NT2/D1 (cell line): ENCODE data around the gene SMTNL2.

Experiments
- SUZ12 ChIP-seq: IDR thresholded peaks from 2 replicates; pipeline ENCODE4 v1.6.1; 2011; ENCODE audit not compliant: insufficient read length, insufficient read depth; ENCODE audit errors: extremely low read depth
- YY1 ChIP-seq: IDR thresholded peaks from 2 replicates; pipeline ENCODE4 v1.6.1; 2011; ENCODE audit not compliant: insufficient read length, insufficient read depth
- ZNF274 ChIP-seq: IDR thresholded peaks from 2 replicates; pipeline ENCODE4 v1.6.1; 2011; ENCODE audit warnings: mild to moderate bottlenecking, low read depth, low read length

DNA sequence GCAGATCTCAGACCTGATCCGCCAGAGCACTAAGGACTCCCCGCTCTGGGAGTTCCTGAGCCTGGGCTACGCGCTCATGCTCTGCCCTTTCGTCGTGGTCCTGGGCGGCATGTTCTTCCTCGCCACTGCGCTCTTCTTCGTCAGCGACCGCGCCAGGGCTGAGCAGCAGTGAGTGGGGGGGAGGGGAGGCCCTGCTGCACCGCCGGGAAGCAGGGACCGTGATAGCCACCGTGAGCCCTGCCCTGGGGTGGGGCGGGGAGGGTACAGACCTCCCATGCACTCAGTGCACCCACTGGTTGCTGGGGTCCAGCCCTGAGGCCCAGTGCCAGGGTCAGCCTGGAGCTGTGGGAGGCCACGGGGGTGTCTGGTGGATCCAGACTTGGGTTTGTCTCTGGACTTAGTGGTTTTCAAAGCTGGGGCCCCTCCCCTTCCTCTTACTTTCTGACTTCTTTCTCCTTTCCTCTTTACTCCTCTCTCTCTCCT is 48.0 kb upstream of the SMTNL2 start:
- TF ChIP-seq YY1 (no peak), ZNF274 (no peak), SUZ12 (no peak)
